Midbrain (tissue), 1 donor: ENCODE results near the gene FUBP1.
"Not testable (repeated sequence)": the region's sequence is repeated elsewhere in the genome, so short reads cannot be mapped to it uniquely, and the experiment has no call there.

Experiments
- DNase-seq: peaks from one replicate; lab custom pipeline; 2025; lab: John Stamatoyannopoulos, UW

The FUBP1 gene, protein sequence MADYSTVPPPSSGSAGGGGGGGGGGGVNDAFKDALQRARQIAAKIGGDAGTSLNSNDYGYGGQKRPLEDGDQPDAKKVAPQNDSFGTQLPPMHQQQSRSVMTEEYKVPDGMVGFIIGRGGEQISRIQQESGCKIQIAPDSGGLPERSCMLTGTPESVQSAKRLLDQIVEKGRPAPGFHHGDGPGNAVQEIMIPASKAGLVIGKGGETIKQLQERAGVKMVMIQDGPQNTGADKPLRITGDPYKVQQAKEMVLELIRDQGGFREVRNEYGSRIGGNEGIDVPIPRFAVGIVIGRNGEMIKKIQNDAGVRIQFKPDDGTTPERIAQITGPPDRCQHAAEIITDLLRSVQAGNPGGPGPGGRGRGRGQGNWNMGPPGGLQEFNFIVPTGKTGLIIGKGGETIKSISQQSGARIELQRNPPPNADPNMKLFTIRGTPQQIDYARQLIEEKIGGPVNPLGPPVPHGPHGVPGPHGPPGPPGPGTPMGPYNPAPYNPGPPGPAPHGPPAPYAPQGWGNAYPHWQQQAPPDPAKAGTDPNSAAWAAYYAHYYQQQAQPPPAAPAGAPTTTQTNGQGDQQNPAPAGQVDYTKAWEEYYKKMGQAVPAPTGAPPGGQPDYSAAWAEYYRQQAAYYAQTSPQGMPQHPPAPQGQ

DNA sequence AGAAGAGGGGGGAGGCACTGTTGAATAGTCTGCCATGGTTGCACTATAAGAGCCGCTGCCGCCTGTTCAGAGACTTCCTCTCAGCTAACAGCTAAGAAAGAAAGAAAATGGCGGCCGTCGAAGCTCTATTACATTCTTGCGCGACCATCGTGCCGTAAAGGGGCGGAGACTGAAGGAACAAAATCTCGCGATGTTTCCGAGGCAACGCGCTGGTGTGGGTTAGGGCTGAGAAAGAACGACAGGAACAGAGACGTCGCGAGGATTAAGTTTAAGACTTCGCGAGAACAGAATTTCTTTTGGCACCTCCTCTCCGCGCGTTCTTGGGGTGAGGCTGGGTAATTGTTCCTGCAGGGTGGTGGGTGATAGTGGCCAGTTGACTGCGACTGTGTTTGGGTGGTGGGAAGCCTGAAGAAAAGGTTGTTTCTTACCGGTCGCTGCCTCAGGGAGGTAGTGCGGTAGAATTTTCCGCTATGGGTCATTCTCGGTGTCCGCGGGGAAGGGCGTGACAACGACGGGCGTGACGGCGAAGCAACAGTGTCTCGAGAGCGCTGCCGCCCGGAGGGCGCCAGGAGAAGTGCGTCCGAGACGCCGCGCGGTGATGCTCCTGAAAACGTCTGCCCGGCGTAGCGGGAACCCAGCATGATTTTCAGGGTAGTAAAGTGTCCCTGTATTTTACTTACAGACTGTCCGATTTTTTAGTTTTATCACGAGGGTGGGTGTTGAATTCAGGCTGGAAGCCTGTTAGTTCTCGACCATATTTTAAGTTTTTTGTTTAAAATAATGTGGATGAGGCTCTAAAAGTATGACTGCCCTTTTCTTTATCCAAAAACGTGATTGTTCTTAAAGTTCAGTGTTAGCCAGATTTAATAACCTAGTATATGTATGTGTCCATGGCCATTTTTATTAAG is at the start of gene FUBP1:
FUBP1 (minus strand) TSS at position 104 of the 908 bp plus-strand sequence; CDS start at position 36, 68 bp downstream.
- DNase-seq: peak; percentile 95

DNA sequence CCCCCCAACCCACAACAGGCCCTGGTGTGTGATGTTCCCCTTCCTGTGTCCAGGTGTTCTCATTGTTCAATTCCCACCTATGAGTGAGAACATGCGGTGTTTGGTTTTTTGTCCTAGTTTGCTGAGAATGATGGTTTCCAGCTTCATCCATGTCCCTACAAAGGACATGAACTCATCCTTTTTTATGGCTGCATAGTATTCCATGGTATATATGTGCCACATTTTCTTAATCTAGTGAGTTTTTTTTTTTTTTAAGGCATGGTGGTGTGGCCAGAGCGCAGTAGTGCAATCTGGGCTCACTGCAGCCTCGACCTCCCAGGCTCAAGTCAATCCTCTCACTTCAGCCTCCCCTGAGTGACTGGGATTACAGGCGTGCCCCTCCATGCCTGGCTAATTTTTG is 42.3 kb upstream of the FUBP1 start:
- not testable (repeated sequence) for DNase-seq

DNA sequence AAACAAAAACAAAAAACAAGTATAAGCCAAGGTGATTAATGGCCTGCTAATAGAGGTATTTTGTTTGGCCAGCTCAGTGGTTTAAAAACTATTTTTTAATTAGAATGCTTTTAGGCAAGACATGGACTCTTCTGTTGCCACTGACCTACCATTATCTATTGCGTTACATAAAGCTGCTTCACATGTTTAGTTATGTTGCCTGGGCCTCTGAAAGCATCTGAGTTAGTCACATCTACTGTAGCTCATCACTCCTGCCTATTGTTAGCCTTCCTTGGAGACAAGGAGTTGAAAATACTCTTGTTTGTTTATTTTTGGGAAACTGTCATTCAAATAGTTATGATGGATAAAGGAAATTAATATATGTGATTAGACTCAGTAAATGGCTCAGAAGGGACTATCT is 40.2 kb upstream of the FUBP1 start:
- DNase-seq: no peak

DNA sequence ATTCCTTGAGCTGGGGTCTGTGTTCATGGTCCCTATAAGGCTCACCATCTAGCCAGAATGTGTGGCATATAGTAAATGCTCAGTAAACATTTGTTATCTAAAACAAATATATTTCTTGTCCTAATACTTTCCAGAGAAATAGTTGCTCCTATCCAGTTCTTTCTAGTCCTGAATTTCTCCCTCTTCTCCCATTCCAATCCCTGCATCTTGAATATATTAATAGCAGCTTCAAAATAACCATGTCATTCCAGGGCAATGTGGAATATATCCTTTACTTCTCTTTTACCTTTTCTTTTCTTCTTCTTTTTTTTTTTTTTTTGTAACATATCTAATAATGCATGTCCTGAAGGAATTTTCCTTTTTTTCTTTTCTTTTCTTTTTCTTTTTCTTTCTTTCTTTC is 36.3 kb upstream of the FUBP1 start:
- no peak for DNase-seq

DNA sequence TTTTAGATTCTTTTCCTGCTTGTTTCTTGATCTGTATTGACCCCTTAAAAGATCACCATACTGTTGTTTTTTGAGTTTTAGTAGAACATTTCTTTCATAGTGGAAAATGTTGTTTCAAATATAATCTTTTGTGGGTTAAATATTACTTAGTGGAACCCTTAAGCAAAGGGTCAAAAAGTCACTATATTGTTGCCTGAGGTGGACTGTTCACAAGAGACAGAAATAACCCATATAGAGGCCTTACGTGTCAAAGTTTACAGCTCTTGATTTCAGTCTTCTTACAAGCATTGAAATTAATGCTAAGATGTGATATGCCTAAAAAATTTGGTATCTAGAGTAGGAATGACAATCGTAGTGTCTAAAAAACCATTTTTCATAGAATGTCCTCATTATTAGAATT is 32.2 kb upstream of the FUBP1 start:
- DNase-seq: no peak

DNA sequence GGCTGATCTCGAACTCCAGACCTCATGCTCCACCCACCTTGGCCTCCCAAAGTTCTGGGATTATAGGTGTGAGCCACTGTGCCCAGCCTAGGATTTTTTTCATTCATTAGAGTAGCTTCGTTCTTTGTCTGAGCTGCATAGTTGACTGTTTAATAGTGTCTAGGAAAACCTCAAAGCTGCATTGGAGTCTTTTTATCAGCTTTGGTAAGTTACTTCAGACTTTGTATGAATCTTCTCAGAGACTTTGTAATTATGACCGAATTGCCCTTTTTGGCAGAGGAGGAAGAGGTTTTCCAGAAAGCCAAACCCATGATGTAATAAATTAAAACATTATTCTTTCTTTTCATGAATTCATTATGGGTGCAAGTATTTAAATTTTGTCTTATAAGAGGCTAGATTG is 31.0 kb upstream of the FUBP1 start:
- DNase-seq: no peak

DNA sequence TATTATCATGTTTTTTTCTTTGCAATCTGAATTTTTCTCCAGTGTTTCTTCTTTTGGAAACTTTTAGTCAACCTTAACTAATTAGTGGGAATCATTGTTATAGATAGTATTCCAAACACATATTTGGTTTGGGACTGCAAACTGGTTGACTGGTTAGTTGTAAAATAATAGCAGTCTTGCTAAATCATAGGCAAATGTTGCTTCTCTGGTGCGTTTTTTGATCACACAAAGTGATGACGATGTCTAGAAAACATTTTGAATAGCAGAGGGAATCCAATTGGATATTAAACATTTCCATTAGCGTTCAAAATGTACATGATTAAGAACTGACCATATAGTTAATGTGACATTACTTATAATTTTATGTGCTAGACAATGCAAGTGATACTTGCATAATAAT is 30.4 kb upstream of the FUBP1 start:
- no peak for DNase-seq

DNA sequence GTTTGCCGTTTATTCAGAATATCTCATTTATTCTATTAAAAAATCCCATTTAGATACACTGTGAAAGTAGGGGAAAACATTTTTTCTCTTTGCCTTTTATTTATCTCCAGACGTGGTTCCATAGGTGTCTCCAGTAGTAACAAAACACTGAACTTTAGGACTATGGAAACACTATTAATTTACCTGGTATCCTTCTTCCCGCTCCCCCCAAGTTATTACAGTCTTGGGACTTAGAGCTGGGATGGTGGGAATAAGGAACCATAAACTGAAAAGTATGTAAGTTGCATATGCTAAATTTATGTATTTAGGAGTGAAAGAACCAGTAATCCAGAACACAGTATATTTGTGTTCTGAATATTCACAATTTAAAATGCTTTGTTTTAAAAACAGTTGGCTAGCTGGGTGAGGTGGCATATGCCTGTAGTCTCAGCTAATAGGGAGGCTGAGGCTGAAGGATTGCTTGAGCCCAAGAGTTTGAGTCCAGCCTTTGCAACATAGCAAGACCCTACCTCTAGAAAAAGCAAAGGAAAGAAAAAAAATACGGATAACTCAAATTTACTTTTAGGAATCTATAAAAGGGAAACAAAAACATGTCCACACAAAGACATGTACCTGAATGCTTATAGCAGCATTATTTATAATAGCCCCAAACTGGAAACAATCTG is 28.9 kb upstream of the FUBP1 start:
- no peak for DNase-seq

DNA sequence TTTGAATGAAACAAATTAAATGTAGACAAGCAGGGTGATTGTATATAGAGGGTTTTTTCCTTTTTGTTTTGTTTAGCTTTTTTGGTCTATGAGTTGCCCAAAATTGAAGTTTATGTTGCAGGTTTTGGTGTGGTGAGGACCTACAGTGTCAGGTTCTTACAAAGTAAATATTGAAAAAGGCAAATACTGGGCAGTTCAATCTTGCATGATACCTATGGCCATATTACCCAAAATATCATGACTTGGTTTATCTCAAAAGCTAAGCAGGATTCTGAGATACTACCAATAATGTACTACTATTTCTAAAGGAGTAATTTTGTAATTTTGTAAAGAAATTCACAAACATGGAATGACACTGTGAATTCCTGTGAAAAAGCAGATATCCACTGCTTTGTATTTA is 27.6 kb upstream of the FUBP1 start:
- peak; percentile 13 for DNase-seq

DNA sequence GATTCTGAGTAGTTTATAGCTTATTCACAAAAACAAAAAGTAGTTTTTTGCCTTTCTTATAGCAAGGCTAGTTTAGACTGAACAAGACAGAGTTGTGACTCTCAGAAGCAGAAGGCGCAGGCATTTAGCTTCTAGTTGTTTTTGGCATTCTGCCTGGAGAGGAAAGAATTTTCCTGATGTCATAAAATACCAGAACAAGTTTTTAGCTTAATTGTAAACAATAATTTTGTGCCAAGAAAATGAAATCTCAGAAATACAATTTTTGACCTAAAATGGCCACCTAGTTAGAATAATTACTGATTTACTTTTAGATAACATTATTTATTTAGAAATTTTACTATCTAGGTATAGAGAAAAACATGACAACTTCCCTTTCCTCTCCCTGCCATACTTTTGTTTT is 26.9 kb upstream of the FUBP1 start:
- peak; percentile 63 for DNase-seq

DNA sequence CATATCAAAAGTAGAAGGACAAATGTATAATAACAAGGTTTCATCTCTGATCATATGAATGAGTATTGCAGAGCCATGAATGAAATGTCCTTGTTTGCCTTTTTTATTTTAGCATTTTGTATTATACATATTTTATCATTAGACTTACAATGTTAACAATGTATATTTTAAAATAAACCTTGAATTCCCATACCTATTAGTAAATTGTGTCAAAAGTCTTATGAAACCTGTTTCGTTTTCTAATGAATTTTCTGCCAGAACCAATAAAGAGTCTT is 26.5 kb upstream of the FUBP1 start:
- no peak for DNase-seq

DNA sequence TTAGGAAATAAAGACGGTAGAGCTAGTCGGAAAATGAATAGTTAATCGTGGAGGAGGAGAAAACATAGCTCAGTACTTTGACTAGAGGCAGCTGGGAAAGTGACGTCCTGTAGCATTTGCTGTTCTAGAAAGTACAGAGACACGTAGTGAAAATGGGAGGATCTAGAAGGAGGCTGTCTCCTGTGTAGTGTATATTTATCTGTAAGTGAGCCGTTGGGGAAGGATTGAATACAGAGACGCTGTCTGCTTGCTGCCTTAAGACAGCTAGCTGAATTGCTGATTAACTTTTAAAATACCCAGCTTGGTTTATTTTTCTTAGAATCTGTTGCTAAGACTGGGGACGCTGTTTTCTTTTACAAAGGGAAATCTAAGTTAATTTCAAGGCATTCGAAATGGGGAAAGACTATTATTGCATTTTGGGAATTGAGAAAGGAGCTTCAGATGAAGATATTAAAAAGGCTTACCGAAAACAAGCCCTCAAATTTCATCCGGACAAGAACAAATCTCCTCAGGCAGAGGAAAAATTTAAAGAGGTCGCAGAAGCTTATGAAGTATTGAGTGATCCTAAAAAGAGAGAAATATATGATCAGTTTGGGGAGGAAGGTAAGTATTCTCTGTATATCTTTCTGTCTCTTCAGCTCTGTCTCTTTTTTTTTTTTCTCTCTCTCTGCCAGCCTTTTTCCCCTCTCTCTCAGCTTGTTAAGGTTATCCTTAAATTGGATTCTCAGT is 26.0 kb upstream of the FUBP1 start, which contains the start of gene DNAJB4:
DNAJB4 (plus strand) TSS at position 221 of the 729 bp plus-strand sequence; CDS start at position 393, 172 bp downstream.
- peak; percentile 91 for DNase-seq

DNA sequence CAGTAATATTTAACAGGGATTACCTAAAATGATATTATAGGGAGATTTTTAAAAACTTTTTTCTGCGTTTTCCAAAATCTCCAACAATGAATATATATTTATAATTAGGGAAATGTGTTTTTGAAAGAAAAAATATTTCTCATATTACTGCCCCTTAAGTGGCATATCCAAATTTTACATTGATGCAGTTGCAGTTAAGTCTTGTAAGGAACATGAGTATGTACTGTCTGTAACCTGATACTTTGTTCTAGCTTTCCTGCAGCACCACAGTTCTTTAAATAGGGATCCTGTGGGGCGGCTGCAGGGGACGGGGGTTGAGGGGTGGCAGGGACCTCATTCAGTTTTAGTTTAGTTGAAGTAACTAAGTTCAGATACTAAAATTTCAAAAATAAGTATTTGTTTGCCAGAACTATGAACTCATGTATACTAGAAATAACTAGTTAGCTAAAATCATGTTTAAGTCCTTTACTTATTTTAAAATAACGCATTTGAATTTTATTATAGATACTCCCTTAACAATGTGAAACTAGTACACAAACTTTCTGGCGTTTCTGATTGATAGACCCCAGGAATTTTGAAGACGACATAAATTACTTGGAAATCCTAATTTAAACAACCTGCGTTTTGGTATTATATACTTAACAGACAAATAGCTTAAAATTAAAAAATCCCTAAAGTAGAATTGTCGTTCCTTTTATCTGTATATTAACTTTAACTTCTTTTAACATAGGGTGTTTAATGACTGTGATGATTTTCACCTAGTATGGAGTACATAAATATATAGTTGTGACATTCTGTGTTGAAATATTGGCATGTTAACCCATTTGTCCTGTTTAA is 25.2 kb upstream of the FUBP1 start:
- peak; percentile 55 for DNase-seq

DNA sequence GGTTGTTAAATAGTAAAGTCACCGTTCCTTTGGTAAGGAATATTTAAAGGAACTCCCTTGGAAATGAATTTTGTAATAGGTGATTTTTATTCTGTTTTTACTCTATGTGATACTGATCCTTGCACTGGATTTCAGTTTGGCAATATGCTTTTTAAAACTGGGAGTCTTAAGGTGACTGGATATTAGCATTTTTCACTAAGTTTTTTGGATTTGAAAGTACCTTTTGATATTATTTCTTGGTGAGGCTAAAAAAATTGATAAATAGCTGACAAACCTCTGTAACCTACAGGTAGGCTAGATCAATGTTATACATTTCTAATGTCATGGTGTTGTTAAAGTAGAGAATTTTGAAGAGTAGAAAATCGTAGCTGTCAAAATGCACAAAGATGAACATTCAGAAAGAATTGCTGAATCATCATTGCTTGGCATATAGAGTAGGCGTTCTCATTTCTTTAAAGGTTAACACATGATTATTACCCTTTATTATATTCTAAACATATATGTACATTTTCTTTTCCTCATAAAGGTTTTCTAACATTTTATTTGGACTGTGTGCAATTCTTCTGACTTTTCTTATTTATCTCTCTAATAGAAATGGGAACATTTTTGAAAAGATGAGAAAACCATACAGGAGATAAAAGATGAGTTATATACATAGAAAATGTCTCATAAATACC is 24.3 kb upstream of the FUBP1 start:
- DNase-seq: peak; percentile 34

DNA sequence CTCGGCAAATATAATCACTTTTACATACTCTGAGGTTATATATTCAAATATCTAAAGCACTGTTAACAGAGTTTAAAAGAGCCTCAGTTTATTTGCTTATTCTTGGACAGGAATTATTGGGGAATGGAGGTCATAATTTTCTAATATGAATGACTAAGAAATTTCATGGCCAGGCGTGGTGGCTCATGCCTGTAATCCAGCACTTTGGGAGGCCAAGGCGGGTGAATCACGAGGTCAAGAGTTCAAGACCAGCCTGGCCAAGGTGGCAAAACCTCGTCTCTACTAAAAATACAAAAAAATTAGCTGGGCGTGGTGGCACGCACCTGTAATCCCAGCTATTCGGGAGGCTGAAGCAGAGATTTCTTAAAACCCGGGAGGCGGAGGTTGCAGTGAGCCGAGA is 21.7 kb upstream of the FUBP1 start:
- not testable (repeated sequence) for DNase-seq

DNA sequence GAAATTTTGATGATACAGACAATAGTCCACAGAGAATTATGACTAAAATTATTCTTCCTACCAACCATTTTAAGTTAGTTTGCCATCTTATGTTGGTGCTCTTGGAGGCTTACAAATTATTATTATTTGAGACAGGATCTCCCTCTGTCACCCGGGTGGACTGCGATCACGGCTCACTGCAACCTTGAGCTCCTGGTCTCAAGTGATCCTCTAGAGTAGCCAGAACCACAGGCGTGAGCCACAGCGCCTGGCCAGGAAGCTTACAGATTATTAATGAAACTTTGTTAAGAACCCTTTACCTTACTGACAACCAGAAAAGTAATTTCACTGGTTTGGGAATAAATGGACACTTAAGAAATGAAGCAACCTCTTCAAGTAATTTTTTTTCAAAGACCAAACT is 17.9 kb upstream of the FUBP1 start:
- DNase-seq: no peak

DNA sequence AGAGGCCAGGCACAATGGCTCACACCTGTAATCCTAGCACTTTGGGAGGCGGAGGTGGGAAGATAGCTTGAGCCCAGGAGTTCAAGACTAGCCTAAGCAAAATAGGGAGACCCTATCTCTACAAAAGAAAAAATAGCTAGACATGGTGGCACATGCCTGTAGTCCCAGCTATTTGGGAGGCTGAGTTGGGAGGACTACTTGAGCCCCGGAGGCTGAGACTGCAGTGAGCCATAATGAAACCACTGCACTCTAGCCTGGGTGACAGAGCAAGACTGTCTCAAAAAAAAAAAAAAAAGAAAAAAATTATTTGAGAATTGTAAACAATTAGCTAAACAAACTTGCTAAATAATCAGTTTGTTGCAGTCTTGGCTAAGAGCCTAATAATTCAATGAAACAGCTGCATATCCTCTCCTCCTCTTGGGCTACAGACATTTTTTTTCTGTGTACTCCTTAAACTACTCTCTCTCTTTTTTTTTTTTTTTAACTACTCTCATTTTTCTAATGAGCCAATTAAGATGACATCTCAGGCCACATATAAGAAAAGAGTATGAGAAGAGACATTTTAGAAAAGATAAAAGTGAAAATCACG is 15.3 kb upstream of the FUBP1 start:
- no peak for DNase-seq

DNA sequence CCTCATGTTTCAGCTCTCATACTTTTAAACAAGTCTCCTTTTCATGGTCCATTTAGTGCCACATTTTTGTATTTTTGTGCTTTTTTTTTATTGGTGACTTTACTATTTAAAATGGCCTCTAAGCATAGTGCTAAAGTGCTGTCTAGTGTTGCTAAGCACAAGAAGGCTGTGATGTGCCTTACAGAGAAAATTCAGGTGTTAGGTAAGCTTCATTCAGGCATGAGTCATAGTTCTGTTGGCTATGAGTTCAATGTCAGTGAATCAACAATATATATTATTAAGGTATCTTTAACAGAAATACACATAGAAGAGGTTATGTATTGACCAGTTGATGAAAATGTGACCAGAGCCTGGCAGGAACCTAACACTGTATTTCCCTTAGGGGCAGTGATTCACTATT is 12.8 kb upstream of the FUBP1 start:
- no peak for DNase-seq

DNA sequence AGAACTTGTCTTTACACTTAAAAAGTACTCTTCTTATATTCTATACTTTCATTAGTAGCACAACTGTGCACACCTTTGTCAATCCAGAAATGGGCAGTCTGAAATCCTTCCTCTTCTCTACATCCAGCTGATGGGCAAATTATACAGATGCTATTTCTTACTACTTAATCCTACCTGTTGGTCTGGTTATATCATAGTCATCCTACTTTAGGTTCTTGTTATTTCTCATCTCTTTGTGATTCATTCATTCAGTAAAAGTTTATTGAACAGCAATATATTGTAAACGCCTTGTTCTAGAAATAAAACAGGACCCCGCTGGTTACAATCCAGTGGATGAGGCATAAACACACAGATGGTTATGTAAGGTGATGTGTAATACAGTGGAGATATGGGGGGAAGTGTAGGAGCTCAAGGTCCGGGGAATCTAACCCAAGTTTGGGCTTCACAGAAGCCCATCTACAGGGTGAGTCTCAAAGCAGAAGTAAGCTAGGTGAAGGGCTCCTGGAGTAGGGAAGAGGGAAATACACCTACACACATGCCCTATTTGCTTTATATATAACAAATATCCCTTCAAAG is 11.8 kb upstream of the FUBP1 start:
- no peak for DNase-seq
